K562 (cell line): ENCODE measurements around the gene DHDDS. TPM values are rescaled to one million over a fixed set of nuclear protein-coding genes. Genes with fewer than 3 reads are reported as not detected.

ENCODE experiments used
- ATAC-seq: fragments of 200-7000 bp; cut with Tn5 transposase; 3 replicates; pipeline ENCODE4 v1.9.1; 2020; ENCODE audit warnings: moderate library complexity
- BruUV-seq: library from RNA; stranded (reverse); fragments of 400-500 nt; replicated peaks from 2 replicates; lab custom pipeline; 2021; lab: Mats Ljungman, UMichigan
- CTCF ChIA-PET: fragments of 300-600 bp; formaldehyde crosslinking; extraction: SDS; loops from one replicate; lab custom pipeline; 2021; ENCODE audit warnings: low intra/inter-chr PET ratio; lab: Yijun Ruan, JAX
- POLR2A ChIA-PET: fragments of 300-600, 350-650 bp; sonication (Branson Sonifier 250); formaldehyde crosslinking; extraction: SDS; loops from one replicate; lab custom pipeline; 2021; ENCODE audit warnings: antibody characterized with exemption, inconsistent platforms; lab: Yijun Ruan, JAX
- DNase-seq, 4 experiments: peaks; one replicate each; pipeline versions ENCODE4 v3.0.0 to v3.0.0-alpha.2; 2011 to 2018; ENCODE audit warnings: low spot score in 3 of 4, mixed read lengths in 3 of 4; ENCODE audit errors: extremely low read depth in 1 of 4
- FAIRE-seq: peaks from 2 replicates; lab custom pipeline; 2011; peaks lifted over from hg19 to GRCh38; lab: Jason Lieb, UNC
- H2AFZ ChIP-seq: 2 replicates; pipeline ENCODE4 v1.6.0; 2011; ENCODE audit warnings: low read depth, low read length, control low read depth, inconsistent platforms
- H3K27ac ChIP-seq: fragments of 200-600 bp; 3 replicates; pipeline ENCODE4 v1.8.0; 2011; ENCODE audit warnings: low read depth, mild to moderate bottlenecking, control low read depth, inconsistent platforms, low read length, moderate library complexity, mixed read lengths; ENCODE audit errors: extremely low read depth
- H3K27me3 ChIP-seq, 2 experiments: fragments of 300-600 bp in 1 of 2; 2 replicates in 1 of 2; 3 replicates in 1 of 2; pipeline versions ENCODE4 v1.6.0 to v1.8.0; 2011; ENCODE audit warnings: inconsistent platforms in 2 of 2, low read length in 2 of 2, mild to moderate bottlenecking in 1 of 2, mixed read lengths in 1 of 2, moderate library complexity in 1 of 2; ENCODE audit not compliant: control insufficient read depth in 2 of 2, insufficient read depth in 2 of 2
- H3K36me3 ChIP-seq: fragments of 300-600 bp; 3 replicates; pipeline ENCODE4 v1.8.0; 2011; ENCODE audit warnings: mild to moderate bottlenecking, low read length, inconsistent platforms; ENCODE audit not compliant: control insufficient read depth, insufficient read depth
- H3K4me1 ChIP-seq, 2 experiments: fragments of 200-600 bp in 1 of 2; replicated peaks in 1 of 2; 2 replicates in 1 of 2; 3 replicates in 1 of 2; pipeline versions ENCODE4 v1.5.1 to v1.8.0; 2011; ENCODE audit warnings: inconsistent platforms in 2 of 2, low read length in 2 of 2, mild to moderate bottlenecking in 1 of 2, mixed read lengths in 1 of 2, moderate library complexity in 1 of 2; ENCODE audit not compliant: control insufficient read depth in 2 of 2, insufficient read depth in 2 of 2
- H3K4me2 ChIP-seq: 2 replicates; pipeline ENCODE4 v1.6.1; 2011; ENCODE audit warnings: low read length, control low read depth, inconsistent platforms, mixed read lengths; ENCODE audit not compliant: insufficient read depth
- H3K4me3 ChIP-seq: fragments of 200-600 bp; sonication (generic), shearing (Covaris generic); 2 replicates; pipeline ENCODE4 v1.5.1; 2016; ENCODE audit warnings: control low read depth, inconsistent platforms
- H3K79me2 ChIP-seq: fragments of 200-600 bp; 3 replicates; pipeline ENCODE4 v1.8.0; 2011; ENCODE audit warnings: low read length, inconsistent platforms; ENCODE audit not compliant: control insufficient read depth, insufficient read depth
- H3K9ac ChIP-seq, 2 experiments: 2 replicates each; pipeline versions ENCODE4 v1.6.0 to v1.6.1; 2011; ENCODE audit warnings: low read depth in 2 of 2, low read length in 2 of 2, control low read depth in 1 of 2, inconsistent platforms in 1 of 2, mild to moderate bottlenecking in 1 of 2, mixed read lengths in 1 of 2; ENCODE audit not compliant: insufficient read depth in 1 of 2
- H3K9me1 ChIP-seq: one replicate; pipeline ENCODE4 v1.6.0; 2011; ENCODE audit warnings: inconsistent platforms, mild to moderate bottlenecking, low read length, moderate library complexity; ENCODE audit not compliant: control insufficient read depth, insufficient read depth
- H3K9me3 ChIP-seq: replicated peaks from 2 replicates; pipeline ENCODE4 v1.5.1; 2011; ENCODE audit warnings: low read depth, low read length, inconsistent platforms; ENCODE audit not compliant: control insufficient read depth, insufficient read depth
- H4K20me1 ChIP-seq: replicated peaks from 2 replicates; pipeline ENCODE4 v1.6.1; 2011; ENCODE audit warnings: low read length, inconsistent platforms, mixed read lengths; ENCODE audit not compliant: control insufficient read depth, insufficient read depth
- HDAC1 ChIP-seq, 2 experiments: fragments of 450-650 bp; IDR thresholded peaks; 2 replicates each; pipeline ENCODE4 v1.6.1; 2016 to 2017; ENCODE audit warnings: inconsistent platforms in 1 of 2, mild to moderate bottlenecking in 1 of 2, moderate library complexity in 1 of 2
- JUND ChIP-seq, 2 experiments: IDR thresholded peaks; 2 replicates in 1 of 2; 3 replicates in 1 of 2; pipeline ENCODE4 v1.6.1; 2011; ENCODE audit warnings: borderline replicate concordance in 2 of 2, low read depth in 2 of 2, low read length in 2 of 2, improper control_type of control experiment in 1 of 2, missing biosample characterization in 1 of 2, missing genetic modification characterization in 1 of 2, missing genetic modification reagents in 1 of 2
- KDM2B ChIP-seq: fragments of 250-450 bp; sonication (Bioruptor Pico); IDR thresholded peaks from 2 replicates; pipeline ENCODE4 v1.8.0; 2021; ENCODE audit warnings: mild to moderate bottlenecking, moderate library complexity
- MEIS2 ChIP-seq: fragments of 450-650 bp; IDR thresholded peaks from 2 replicates; pipeline ENCODE4 v1.6.1; 2014; ENCODE audit warnings: mild to moderate bottlenecking; ENCODE audit not compliant: partially characterized antibody
- NCOA6 ChIP-seq: fragments of 450-650 bp; IDR thresholded peaks from 2 replicates; pipeline ENCODE4 v1.6.1; 2017; ENCODE audit warnings: mild to moderate bottlenecking
- PTTG1 ChIP-seq: fragments of 450-650 bp; IDR thresholded peaks from 2 replicates; pipeline ENCODE4 v1.6.1; 2016; ENCODE audit warnings: low read depth, mild to moderate bottlenecking, missing genetic modification characterization, missing compliant biosample characterization
- PYGO2 ChIP-seq: fragments of 450-650 bp; IDR thresholded peaks from 2 replicates; pipeline ENCODE4 v1.6.1; 2016; ENCODE audit warnings: mild to moderate bottlenecking, missing genetic modification characterization, moderate library complexity, missing compliant biosample characterization
- YBX1 ChIP-seq: fragments of 450-650 bp; IDR thresholded peaks from 2 replicates; pipeline ENCODE4 v1.7.1; 2016; ENCODE audit warnings: mild to moderate bottlenecking
- ZBTB8A ChIP-seq: fragments of 450-650 bp; IDR thresholded peaks from 2 replicates; pipeline ENCODE4 v1.6.1; 2018; ENCODE audit warnings: mild to moderate bottlenecking, moderate library complexity; ENCODE audit not compliant: partially characterized antibody
- WGBS: fragments of 100-300 bp; shearing (Covaris generic); methylation state at CpG from one replicate; pipeline ENCODE4 v1.1.6; 2016; ENCODE audit warnings: low coverage, mixed read lengths; ENCODE audit not compliant: insufficient coverage; ENCODE audit errors: missing lambda C conversion rate; 5-methylcytosine and 5-hydroxymethylcytosine counted together
- in situ Hi-C: fragments of 300-500 bp; cut with MboI; formaldehyde crosslinking; loops from 4 replicates; pipeline ENCODE4 v1.15.0; 2018; ENCODE audit warnings: inconsistent platforms, mixed read lengths
- intact Hi-C: fragments of 100-400 bp; cut with micrococcal nuclease; formaldehyde crosslinking; loops from 2 replicates; pipeline ENCODE4 v1.14.2; 2022
- polyA plus RNA-seq, 8 experiments: library from polyadenylated mRNA; depleted of rRNA in 4 of 8; stranded (reverse) in 5 of 8; unstranded in 3 of 8; fragments of >200 nt; fragmentation: Nextera tagmentation in 2 of 8; fragmentation: Illumina TruSeq in 1 of 8; extraction: Ambion mirVana in 2 of 8; extraction: Trizol in 1 of 8; gene quantifications; 2 replicates each; pipeline versions ENCODE4 v1.2.1 to v1.2.3, GENCODE V29; 2011 to 2014; ENCODE audit warnings: inconsistent platforms in 1 of 8, missing spikeins in 1 of 8
- total RNA-seq, 7 experiments: library from RNA; depleted of rRNA in 6 of 7; stranded (reverse); fragments of >200 nt in 6 of 7; fragmentation: Illumina TruSeq in 2 of 7; extraction: Trizol in 2 of 7; gene quantifications; 2 replicates each; pipeline versions ENCODE4 v1.2.1 to v1.2.3, GENCODE V29; 2011 to 2021; ENCODE audit warnings: low replicate concordance in 1 of 7
- TF ChIP-seq, protein P1 (sequence below): IDR thresholded peaks from 3 replicates; pipeline ENCODE4 v1.6.1; 2011; ENCODE audit warnings: borderline replicate concordance, mild to moderate bottlenecking; ENCODE audit not compliant: insufficient read length, insufficient read depth
- TF ChIP-seq, protein P2 (sequence below): sonication (generic); formaldehyde crosslinking; IDR thresholded peaks from 2 replicates; pipeline ENCODE4 v1.8.0; 2022; ENCODE audit warnings: mild to moderate bottlenecking, low read depth, missing genetic modification reagents
- TF ChIP-seq, protein P3 (sequence below): fragments of 200-400 bp; formaldehyde crosslinking; IDR thresholded peaks from 2 replicates; pipeline ENCODE4 v1.6.1; 2017; ENCODE audit warnings: mild to moderate bottlenecking, low read depth, low read length, moderate library complexity
- TF ChIP-seq, protein P4 (sequence below): IDR thresholded peaks from 2 replicates; pipeline ENCODE4 v1.6.1; 2011; ENCODE audit not compliant: insufficient read length; ENCODE audit errors: extremely low read depth

DHDDS gene
- total and polyA plus RNA-seq, 9 of the 15 experiments (the other 6 are each of a cell fraction or from before 2014, with no cell fraction given), result 33.3 to 55.0 (median 44.3) TPM

DNA sequence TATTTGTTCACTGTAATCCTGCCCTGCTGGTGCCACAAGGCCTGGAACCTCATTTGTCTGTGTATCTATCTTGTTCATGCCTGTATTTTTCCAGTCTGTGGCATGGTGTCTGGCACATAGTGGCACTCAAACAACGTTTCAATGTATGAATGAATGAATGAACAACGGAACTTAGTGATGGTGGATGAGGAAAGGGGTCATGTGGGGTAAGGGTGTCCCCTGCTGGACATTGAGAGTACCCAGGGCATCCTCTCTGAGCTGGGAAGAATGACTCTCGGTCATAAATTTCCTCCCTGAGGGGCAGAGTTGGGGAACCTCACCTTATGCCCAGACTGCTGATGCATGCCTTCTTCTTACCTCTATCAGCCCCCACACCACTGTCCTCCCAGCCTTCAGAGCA is 40.7 kb upstream of the DHDDS start:
- Histone ChIP-seq H3K79me2 (no peaks in the 10 kb centered on the region), H3K9ac (no peak overlapping the region), H2AFZ (no peak overlapping the region; the same call in 1 of the 2 replicates), H3K36me3 (no peaks in the 10 kb centered on the region), H4K20me1 (no peaks in the 10 kb centered on the region), H3K27ac (no peak overlapping the region), H3K9me1 (no peaks in the 10 kb centered on the region), H3K4me3 (no peak overlapping the region), H3K27me3 (no peaks in the 10 kb centered on the region), H3K4me1 (peaks cover 2 to 10% of the 10 kb centered on the region in 2 experiments), H3K9me3 (no peaks in the 10 kb centered on the region), H3K4me2 (no peak overlapping the region)
- WGBS, result 0% methylated on average over 3 of the region's 3 CpGs
- POLR2A ChIA-PET, result interaction anchor here (0.7 to 1.3 kb wide), 5 partner anchors 11 to 222 kb away, joined by 3 to 4 read pairs (median 3); partner anchors contain the start of gene ZNF593
- no TSS peak for BruUV-seq
- in situ Hi-C loops (loop anchor here (5.0 kb wide), 1 partner anchor 114 kb away; no protein-coding TSS in a partner anchor), intact Hi-C loops (loop anchor here (1.0 to 2.0 kb wide), 7 partner anchors 23 to 286 kb away; partner anchors contain the start of gene CATSPER4)
- ATAC-seq (peak; percentile 89), DNase-seq (peak; percentile 71 to 84 (median 78)), FAIRE-seq (peak; percentile 77)
- CTCF ChIA-PET, result interaction anchor here (0.6 to 2.4 kb wide), 9 partner anchors 94 to 287 kb away, joined by 3 to 22 read pairs (median 3); partner anchors contain the start of gene CATSPER4
- TF ChIP-seq PTTG1 (tag), result no peak
- no peak for TF ChIP-seq KDM2B (CRISPR knock-in tag)
- TF ChIP-seq, protein P1, sequence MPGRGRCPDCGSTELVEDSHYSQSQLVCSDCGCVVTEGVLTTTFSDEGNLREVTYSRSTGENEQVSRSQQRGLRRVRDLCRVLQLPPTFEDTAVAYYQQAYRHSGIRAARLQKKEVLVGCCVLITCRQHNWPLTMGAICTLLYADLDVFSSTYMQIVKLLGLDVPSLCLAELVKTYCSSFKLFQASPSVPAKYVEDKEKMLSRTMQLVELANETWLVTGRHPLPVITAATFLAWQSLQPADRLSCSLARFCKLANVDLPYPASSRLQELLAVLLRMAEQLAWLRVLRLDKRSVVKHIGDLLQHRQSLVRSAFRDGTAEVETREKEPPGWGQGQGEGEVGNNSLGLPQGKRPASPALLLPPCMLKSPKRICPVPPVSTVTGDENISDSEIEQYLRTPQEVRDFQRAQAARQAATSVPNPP, result no peak
- TF ChIP-seq JUND (IDR thresholded peaks at IDR 0.05; ENCODE audit: borderline replicate concordance, low read depth, low read length), result peak; percentile 38; the same call in 1 of the 2 replicates
- TF ChIP-seq JUND (tag; IDR thresholded peaks at IDR 0.05; ENCODE audit: borderline replicate concordance, low read depth, low read length), result no peak; the same call in 2 of the 3 replicates
- TF ChIP-seq, protein P2, sequence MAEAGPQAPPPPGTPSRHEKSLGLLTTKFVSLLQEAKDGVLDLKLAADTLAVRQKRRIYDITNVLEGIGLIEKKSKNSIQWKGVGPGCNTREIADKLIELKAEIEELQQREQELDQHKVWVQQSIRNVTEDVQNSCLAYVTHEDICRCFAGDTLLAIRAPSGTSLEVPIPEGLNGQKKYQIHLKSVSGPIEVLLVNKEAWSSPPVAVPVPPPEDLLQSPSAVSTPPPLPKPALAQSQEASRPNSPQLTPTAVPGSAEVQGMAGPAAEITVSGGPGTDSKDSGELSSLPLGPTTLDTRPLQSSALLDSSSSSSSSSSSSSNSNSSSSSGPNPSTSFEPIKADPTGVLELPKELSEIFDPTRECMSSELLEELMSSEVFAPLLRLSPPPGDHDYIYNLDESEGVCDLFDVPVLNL (CRISPR knock-in tag), result no peak
- TF ChIP-seq PYGO2 (tag), result no peak
- no peak for TF ChIP-seq NCOA6
- no peak for TF ChIP-seq YBX1
- TF ChIP-seq MEIS2, result peak; percentile 40
- no peak for TF ChIP-seq ZBTB8A
- TF ChIP-seq, protein P3, sequence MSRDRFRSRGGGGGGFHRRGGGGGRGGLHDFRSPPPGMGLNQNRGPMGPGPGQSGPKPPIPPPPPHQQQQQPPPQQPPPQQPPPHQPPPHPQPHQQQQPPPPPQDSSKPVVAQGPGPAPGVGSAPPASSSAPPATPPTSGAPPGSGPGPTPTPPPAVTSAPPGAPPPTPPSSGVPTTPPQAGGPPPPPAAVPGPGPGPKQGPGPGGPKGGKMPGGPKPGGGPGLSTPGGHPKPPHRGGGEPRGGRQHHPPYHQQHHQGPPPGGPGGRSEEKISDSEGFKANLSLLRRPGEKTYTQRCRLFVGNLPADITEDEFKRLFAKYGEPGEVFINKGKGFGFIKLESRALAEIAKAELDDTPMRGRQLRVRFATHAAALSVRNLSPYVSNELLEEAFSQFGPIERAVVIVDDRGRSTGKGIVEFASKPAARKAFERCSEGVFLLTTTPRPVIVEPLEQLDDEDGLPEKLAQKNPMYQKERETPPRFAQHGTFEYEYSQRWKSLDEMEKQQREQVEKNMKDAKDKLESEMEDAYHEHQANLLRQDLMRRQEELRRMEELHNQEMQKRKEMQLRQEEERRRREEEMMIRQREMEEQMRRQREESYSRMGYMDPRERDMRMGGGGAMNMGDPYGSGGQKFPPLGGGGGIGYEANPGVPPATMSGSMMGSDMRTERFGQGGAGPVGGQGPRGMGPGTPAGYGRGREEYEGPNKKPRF, result no peak
- TF ChIP-seq HDAC1 (IDR thresholded peaks at IDR 0.05), result 0 out of 4 replicates have a peak, but pooled peaks of 1 of the 2 experiments have one; percentile 14
- TF ChIP-seq, protein P4, sequence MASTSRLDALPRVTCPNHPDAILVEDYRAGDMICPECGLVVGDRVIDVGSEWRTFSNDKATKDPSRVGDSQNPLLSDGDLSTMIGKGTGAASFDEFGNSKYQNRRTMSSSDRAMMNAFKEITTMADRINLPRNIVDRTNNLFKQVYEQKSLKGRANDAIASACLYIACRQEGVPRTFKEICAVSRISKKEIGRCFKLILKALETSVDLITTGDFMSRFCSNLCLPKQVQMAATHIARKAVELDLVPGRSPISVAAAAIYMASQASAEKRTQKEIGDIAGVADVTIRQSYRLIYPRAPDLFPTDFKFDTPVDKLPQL, result no peak
